ENCODE measurements around the gene WFIKKN1.

WFIKKN1 gene

GRCh38 chr16:674214-674881, 43.6 kb downstream of the WFIKKN1 start:
- no peak for DNase-seq (ENCODE audit: low read depth in 3 of 3)

GRCh38 chr16:674968-675883, 44.4 kb downstream of the WFIKKN1 start, which contains the start of gene RHBDL1:
Gene RHBDL1 (plus strand): TSS chr16:675671. CDS start chr16:675791, 120 bp downstream.
- no peak for DNase-seq (ENCODE audit: low read depth in 3 of 3)

GRCh38 chr16:675884-676564, 45.2 kb downstream of the WFIKKN1 start:
- no peak for DNase-seq (ENCODE audit: low read depth in 3 of 3)

GRCh38 chr16:676565-676902, 45.7 kb downstream of the WFIKKN1 start:
- DNase-seq (ENCODE audit: low read depth in 3 of 3): no peak

- DNase-seq (ENCODE audit: low read depth in 3 of 3): no peak
Measured at GRCh38 chr16:676913-677312, 46.1 kb downstream of the WFIKKN1 start.

GRCh38 chr16:677316-678190, 46.8 kb downstream of the WFIKKN1 start:
- no peak for DNase-seq (ENCODE audit: low read depth in 3 of 3)

- no peak for DNase-seq (ENCODE audit: low read depth in 3 of 3)
Measured at GRCh38 chr16:678209-678857, 47.5 kb downstream of the WFIKKN1 start.

- peak in 1 of 3 experiments; percentile 40 for DNase-seq (ENCODE audit: low read depth in 3 of 3)
Measured at GRCh38 chr16:678858-679813, 48.4 kb downstream of the WFIKKN1 start.

GRCh38 chr16:679814-680624, 49.2 kb downstream of the WFIKKN1 start, which contains the start of gene STUB1:
Gene STUB1 (plus strand): TSS chr16:680410. CDS start chr16:680526, 116 bp downstream.
- peak; percentile 85 for DNase-seq (ENCODE audit: low read depth in 3 of 3)

GRCh38 chr16:680625-680945, 49.8 kb downstream of the WFIKKN1 start:
- DNase-seq (ENCODE audit: low read depth in 3 of 3): no peak

GRCh38 chr16:680967-681745, 50.4 kb downstream of the WFIKKN1 start:
- no peak for DNase-seq (ENCODE audit: low read depth in 3 of 3)

- DNase-seq (ENCODE audit: low read depth in 3 of 3): no peak
Measured at GRCh38 chr16:681746-682427, 51.1 kb downstream of the WFIKKN1 start.

GRCh38 chr16:682493-683395, 52.0 kb downstream of the WFIKKN1 start:
- DNase-seq (ENCODE audit: low read depth in 3 of 3): no peak

GRCh38 chr16:683396-684070, 52.7 kb downstream of the WFIKKN1 start:
- no peak for DNase-seq (ENCODE audit: low read depth in 3 of 3)

All from stimulated activated CD4-positive, alpha-beta T cell treated with anti-CD3 and anti-CD28 coated beads, TNF-alpha, amount 100 ng/mL, for 4 hours (primary cell).